Cardiac fibroblast (primary cell): Measurements from ENCODE around the gene CLCF1.
"Not testable (repeated sequence)": the region's sequence is repeated elsewhere in the genome, so short reads cannot be mapped to it uniquely, and the experiment has no call there.

Experiments
- DNase-seq, 2 donors: peaks; one replicate each; pipeline versions ENCODE4 v3.0.0 to v3.0.0-alpha.2; 2010; ENCODE audit warnings: low read depth in 2 of 2
- H3K4me3 ChIP-seq, 2 donors: replicated peaks in 1 of 2; 1 replicate in 1 of 2; 2 replicates in 1 of 2; pipeline ENCODE4 v1.5.1; 2011; ENCODE audit warnings: low read depth in 2 of 2, low read length in 2 of 2, mild to moderate bottlenecking in 2 of 2, moderate library complexity in 1 of 2
- TF ChIP-seq, protein P1 (sequence below): IDR thresholded peaks from one replicate; pipeline ENCODE4 v1.5.1; 2011; ENCODE audit warnings: low read depth, mild to moderate bottlenecking, low read length, inconsistent platforms

CLCF1 gene

DNA sequence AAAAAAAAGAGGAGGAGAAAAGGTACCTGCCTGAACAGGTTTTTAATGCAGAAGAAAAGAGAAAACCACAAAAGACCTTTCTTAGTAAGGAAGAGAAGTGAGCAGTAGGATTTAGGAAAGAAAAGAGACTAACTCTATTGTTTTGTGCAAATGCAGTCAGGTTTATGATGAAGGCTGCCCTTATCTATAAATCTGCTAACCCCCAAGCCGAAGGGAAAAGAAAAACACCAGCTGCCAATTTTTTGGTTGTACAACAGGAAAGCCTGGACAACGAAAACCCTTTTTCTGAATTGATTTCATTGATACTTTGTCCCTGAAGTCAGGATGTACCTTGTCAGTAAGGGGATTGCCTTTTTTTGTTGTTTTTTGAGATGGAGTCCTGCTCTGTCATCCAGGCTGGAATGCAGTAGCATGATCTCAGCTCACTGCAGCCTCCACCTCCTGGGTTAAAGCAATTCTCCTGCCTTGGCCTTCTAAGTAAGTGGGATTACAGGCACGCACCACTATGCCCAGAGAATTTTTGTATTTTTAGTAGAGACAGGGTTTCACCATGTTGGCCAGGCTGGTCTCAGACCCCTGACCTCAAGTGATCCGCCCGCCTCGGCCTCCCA is 41.2 kb downstream of the CLCF1 start:
- no peak overlapping the region for H3K4me3 ChIP-seq
- DNase-seq: no peak
- TF ChIP-seq, protein P1, sequence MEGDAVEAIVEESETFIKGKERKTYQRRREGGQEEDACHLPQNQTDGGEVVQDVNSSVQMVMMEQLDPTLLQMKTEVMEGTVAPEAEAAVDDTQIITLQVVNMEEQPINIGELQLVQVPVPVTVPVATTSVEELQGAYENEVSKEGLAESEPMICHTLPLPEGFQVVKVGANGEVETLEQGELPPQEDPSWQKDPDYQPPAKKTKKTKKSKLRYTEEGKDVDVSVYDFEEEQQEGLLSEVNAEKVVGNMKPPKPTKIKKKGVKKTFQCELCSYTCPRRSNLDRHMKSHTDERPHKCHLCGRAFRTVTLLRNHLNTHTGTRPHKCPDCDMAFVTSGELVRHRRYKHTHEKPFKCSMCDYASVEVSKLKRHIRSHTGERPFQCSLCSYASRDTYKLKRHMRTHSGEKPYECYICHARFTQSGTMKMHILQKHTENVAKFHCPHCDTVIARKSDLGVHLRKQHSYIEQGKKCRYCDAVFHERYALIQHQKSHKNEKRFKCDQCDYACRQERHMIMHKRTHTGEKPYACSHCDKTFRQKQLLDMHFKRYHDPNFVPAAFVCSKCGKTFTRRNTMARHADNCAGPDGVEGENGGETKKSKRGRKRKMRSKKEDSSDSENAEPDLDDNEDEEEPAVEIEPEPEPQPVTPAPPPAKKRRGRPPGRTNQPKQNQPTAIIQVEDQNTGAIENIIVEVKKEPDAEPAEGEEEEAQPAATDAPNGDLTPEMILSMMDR: no peak

DNA sequence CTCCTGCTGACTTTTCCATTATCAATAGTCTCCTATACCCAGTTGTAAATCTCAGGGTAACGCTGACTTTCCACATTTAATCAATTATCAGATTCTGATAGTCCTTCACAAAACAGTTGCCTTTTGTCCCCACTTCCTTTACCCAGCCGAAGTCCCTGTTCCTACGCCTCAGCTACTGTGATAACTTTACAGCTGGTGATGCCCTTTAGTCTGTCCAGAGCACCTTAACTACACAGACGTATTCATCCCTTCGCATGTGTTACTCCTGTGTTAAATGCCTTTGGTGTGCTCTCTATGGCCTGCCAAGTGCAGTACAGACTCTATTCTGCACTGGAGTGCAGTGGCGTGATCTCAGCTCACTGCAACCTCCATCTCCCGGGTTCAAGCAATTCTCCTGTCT is 49.9 kb downstream of the CLCF1 start:
- TF ChIP-seq, protein P1: no peak
- H3K4me3 ChIP-seq: no peak overlapping the region
- no peak for DNase-seq

DNA sequence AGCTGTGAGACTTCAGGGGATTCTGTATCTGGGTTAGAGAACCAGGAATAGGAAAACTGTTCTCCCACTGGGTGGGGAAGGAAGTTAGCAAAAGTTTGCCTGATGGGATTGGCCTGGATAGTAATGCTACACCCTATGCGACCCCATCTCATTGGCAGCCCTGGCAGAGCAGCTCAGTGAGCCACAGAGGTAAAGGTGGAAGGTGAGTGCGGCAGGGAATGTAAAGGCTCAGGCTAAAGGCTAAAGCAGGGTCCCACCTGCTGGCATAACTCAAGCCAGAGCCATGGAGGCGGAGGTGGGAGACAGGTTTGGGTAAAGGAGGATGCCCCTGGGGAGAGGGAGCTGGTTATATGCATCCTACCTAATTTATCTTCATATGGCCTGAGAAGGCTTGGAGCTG is 51.3 kb downstream of the CLCF1 start:
- DNase-seq: no peak
- H3K4me3 ChIP-seq: no peak overlapping the region
- TF ChIP-seq, protein P1: no peak

DNA sequence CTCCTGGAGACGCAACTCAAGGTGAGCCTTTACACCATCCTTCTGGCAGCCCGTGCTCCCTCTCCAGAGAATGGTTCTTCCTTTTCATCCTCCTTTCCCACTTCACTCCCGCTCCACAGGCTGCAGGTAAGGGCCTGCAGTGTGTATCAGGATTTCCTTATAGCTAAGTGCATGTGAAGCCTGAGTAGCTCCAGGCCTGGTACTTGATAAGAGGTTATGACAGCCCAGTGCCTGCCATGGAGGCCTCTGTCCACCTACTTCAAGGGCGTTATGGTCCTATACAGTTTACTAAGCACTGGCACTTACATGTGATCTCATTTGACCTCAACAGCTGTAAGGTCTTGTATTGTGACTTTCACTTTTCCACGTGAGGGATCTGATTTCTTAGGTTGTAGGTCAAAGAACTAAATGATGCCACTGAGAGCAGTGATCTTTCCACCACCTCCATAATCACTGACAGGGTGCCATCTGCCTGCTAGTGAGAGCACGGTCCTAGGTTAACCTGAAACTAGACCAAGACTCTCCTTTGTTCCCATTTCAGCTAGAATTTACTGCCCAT is 52.0 kb downstream of the CLCF1 start:
- DNase-seq: no peak
- H3K4me3 ChIP-seq: no peak overlapping the region
- TF ChIP-seq, protein P1: no peak

DNA sequence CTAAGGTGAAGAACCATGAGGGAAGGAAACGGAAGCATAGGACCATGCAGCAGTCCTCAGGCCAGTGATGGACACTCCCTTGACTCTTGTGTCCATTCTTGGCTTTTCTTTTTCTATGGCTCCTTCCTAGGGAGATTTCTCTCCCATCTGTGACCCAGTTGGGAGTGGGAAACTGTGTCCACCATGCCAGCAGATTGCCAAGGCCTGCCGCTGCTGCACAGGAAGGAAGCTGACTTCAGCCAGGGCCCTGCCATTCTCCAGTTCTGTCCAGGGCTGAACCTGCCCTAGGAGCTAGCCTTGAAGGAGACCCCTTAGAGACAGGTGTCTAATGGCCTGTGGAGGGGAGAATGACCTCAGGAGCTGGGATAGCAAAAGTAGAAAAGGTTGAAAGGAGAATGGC is 52.7 kb downstream of the CLCF1 start:
- TF ChIP-seq, protein P1: no peak

DNA sequence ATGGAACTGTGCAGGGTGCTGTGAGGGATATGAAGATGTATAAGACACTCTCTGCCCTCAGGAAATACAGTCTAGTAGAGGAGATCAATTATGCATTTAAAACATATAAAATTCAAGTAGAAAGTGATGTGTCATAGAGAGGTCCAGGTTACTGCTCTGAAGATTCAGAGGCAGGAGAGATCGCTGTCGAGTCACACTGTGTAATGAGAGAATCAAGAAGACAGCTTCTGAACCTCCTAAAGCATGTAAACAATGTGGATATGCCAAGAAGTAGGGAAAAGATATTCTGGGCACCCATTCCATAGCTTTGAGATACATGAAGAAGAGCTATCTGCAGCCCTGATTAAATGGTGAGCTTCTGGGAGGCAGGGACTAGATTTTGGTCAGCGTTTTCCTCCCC is 53.4 kb downstream of the CLCF1 start:
- H3K4me3 ChIP-seq: no peak overlapping the region
- TF ChIP-seq, protein P1: no peak
- DNase-seq: no peak

More for the DNA sequence above, 52.7 kb downstream of the CLCF1 start:
- H3K4me3 ChIP-seq: no peak overlapping the region
- no peak for DNase-seq

DNA sequence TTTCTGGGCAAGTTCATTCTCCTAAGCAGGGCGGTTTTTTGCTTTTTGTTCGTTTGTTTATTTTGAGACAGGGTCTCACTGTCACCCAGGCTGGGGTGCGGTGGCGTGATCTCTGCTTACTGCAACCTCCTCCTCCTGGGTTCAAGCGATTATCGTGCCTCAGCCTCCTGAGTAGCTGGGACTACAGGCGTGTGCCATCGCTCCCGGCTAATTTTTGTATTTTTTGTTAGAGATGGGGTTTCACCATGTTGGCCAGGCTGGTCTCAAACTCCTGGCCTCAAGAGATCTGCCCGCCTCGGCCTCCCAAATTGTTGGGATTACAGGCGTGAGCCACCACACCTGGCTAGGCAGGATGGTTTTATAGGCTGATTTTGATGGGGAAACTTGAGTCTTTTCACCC is 54.5 kb downstream of the CLCF1 start:
- DNase-seq, H3K4me3 ChIP-seq: not testable (repeated sequence)
